NCI-H1694 (cell line): Measurements from ENCODE around the gene MND1.
"Not testable (repeated sequence)": the region's sequence is repeated elsewhere in the genome, so short reads cannot be mapped to it uniquely, and the experiment has no call there.

Source experiments
- DNase-seq: peaks from one replicate; lab custom pipeline; 2025; lab: John Stamatoyannopoulos, UW

Gene MND1

GRCh38 chr4:153403726-153404125 is 59.2 kb downstream of the MND1 start:
- no peak for DNase-seq

GRCh38 chr4:153407906-153408305 is 63.4 kb downstream of the MND1 start:
- no peak for DNase-seq

GRCh38 chr4:153408932-153409331 is 64.4 kb downstream of the MND1 start:
- no peak for DNase-seq

GRCh38 chr4:153409412-153409811 is 64.9 kb downstream of the MND1 start:
- DNase-seq: no peak

- DNase-seq: no peak
These were observed 65.5 kb downstream of the MND1 start for GRCh38 chr4:153409924-153410501.

- DNase-seq: no peak
These were observed 69.4 kb downstream of the MND1 start for GRCh38 chr4:153413842-153414241.

GRCh38 chr4:153416456-153416855 is 72.0 kb downstream of the MND1 start:
- not testable (repeated sequence) for DNase-seq

GRCh38 chr4:153418121-153418520 is 73.6 kb downstream of the MND1 start:
- no peak for DNase-seq

GRCh38 chr4:153418558-153418957 is 74.1 kb downstream of the MND1 start:
- DNase-seq: no peak

GRCh38 chr4:153419029-153419428 is 74.5 kb downstream of the MND1 start:
- DNase-seq: no peak

GRCh38 chr4:153419673-153420278 is 75.3 kb downstream of the MND1 start:
- no peak for DNase-seq

- DNase-seq: no peak
These were observed 75.9 kb downstream of the MND1 start for GRCh38 chr4:153420361-153420760.

GRCh38 chr4:153421941-153422340 is 77.5 kb downstream of the MND1 start:
- no peak for DNase-seq

GRCh38 chr4:153426207-153426885 is 81.9 kb downstream of the MND1 start:
- DNase-seq: no peak

- DNase-seq: no peak
These were observed 83.0 kb downstream of the MND1 start for GRCh38 chr4:153427363-153428071.

- DNase-seq: no peak
These were observed 84.5 kb downstream of the MND1 start for GRCh38 chr4:153428941-153429475.

- DNase-seq: no peak
These were observed 88.7 kb downstream of the MND1 start for GRCh38 chr4:153432965-153433753.

- DNase-seq: no peak
These were observed 89.2 kb downstream of the MND1 start for GRCh38 chr4:153433754-153434105.

GRCh38 chr4:153434190-153434589 is 89.7 kb downstream of the MND1 start:
- DNase-seq: no peak

GRCh38 chr4:153438916-153439756 is 94.6 kb downstream of the MND1 start:
- DNase-seq: no peak

GRCh38 chr4:153439831-153440230 is 95.3 kb downstream of the MND1 start:
- DNase-seq: no peak
